Measurements from ENCODE around the gene CYTH1. TPM values are rescaled to one million over a fixed set of nuclear protein-coding genes. Genes with fewer than 3 reads are reported as not detected.

The CYTH1 gene
- total and polyA plus RNA-seq, 4 donors, result 15.4 to 32.1 (median 20.6) TPM

GRCh38 chr17:78679495-78680395 is 102.3 kb downstream of the CYTH1 start (continued):
- TF ChIP-seq, protein P1, sequence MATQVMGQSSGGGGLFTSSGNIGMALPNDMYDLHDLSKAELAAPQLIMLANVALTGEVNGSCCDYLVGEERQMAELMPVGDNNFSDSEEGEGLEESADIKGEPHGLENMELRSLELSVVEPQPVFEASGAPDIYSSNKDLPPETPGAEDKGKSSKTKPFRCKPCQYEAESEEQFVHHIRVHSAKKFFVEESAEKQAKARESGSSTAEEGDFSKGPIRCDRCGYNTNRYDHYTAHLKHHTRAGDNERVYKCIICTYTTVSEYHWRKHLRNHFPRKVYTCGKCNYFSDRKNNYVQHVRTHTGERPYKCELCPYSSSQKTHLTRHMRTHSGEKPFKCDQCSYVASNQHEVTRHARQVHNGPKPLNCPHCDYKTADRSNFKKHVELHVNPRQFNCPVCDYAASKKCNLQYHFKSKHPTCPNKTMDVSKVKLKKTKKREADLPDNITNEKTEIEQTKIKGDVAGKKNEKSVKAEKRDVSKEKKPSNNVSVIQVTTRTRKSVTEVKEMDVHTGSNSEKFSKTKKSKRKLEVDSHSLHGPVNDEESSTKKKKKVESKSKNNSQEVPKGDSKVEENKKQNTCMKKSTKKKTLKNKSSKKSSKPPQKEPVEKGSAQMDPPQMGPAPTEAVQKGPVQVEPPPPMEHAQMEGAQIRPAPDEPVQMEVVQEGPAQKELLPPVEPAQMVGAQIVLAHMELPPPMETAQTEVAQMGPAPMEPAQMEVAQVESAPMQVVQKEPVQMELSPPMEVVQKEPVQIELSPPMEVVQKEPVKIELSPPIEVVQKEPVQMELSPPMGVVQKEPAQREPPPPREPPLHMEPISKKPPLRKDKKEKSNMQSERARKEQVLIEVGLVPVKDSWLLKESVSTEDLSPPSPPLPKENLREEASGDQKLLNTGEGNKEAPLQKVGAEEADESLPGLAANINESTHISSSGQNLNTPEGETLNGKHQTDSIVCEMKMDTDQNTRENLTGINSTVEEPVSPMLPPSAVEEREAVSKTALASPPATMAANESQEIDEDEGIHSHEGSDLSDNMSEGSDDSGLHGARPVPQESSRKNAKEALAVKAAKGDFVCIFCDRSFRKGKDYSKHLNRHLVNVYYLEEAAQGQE (IDR thresholded peaks at IDR 0.05), result no peak
- no peak for TF ChIP-seq RXRA (IDR thresholded peaks at IDR 0.05)
- no peak for TF ChIP-seq RAD21 (IDR thresholded peaks at IDR 0.05)
- TF ChIP-seq EGR1 (IDR thresholded peaks at IDR 0.05; ENCODE audit: low read depth in 2 of 2), result no peak
- no peak for TF ChIP-seq NR2F2 (IDR thresholded peaks at IDR 0.05)

DNA sequence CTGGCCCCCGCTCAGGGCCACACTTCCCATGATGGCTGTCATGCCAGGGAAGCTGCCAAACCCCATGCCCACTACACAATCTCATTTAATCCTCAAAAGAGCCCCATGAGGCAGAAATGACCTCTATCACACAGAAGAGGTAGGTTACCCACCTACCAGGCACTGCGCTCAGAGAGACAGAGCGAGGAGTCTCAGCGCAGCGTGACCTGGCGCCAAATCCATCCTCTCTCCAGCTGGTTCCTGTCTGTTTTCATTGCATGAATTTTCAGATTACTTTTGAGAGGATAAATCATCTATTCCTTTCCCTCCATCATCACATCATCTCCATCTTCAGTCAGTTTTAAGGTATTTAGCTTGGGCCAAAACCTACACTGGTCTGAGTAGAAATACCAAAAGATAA is 103.4 kb downstream of the CYTH1 start:
- H3K27me3 ChIP-seq (ENCODE audit: control insufficient read depth in 4 of 4, insufficient read depth in 4 of 4, low read length in 3 of 4), result no peaks in the 10 kb centered on the region
- DNase-seq (ENCODE audit: low spot score), result no peak
- H3K4me1 ChIP-seq (ENCODE audit: control insufficient read depth in 4 of 4, insufficient read depth in 4 of 4, low read length in 3 of 4), result no peaks in the 10 kb centered on the region
- TF ChIP-seq FOXA1 (IDR thresholded peaks at IDR 0.05), result no peak
- no peak for TF ChIP-seq NR2F2 (IDR thresholded peaks at IDR 0.05)
- TF ChIP-seq TAF1 (conservative IDR thresholded peaks at IDR 0.05), result no peak
- TF ChIP-seq HNF4G (IDR thresholded peaks at IDR 0.05), result no peak
- TF ChIP-seq EGR1 (IDR thresholded peaks at IDR 0.05; ENCODE audit: low read depth in 2 of 2), result no peak
- TF ChIP-seq SP1 (IDR thresholded peaks at IDR 0.05), result no peak
- no peak overlapping the region for H3K27ac ChIP-seq (ENCODE audit: low read depth in 1 of 2, low read length in 2 of 2)
- H3K9ac ChIP-seq (ENCODE audit: low read depth in 1 of 2, low read length in 2 of 2), result no peak overlapping the region
- peaks cover 12 to 70% (median 42%) of the 10 kb centered on the region in 4 donors for H3K36me3 ChIP-seq (ENCODE audit: control insufficient read depth in 4 of 4, insufficient read depth in 3 of 4, low read depth in 1 of 4, low read length in 3 of 4)
- over 99% methylated on average over 6 of the region's 6 CpGs for WGBS
- H3K9me3 ChIP-seq (ENCODE audit: control insufficient read depth in 4 of 4, low read length in 3 of 4), result no peaks in the 10 kb centered on the region
- H3K4me3 ChIP-seq (ENCODE audit: low read depth in 1 of 3, low read length in 3 of 3), result no peak overlapping the region

DNA sequence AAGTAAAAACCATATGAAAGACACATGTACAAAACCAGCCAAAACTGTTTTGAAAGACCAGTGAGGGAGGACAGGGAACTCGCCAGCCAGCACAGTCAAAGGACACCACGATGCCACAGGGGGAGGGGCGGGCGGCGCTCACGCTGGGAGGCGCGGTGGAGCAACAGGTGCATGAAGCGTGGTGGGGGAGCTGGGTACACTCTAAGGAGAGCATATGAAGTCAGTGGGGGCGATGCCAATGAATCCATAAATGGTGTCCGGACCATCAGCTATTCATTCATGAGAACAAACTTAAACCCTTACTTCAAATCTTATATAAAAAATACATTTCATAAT is 103.9 kb downstream of the CYTH1 start:
- 95% methylated on average over 11 of the region's 11 CpGs for WGBS
- Histone ChIP-seq H3K27me3 (ENCODE audit: control insufficient read depth in 4 of 4, insufficient read depth in 4 of 4, low read length in 3 of 4) (no peaks in the 10 kb centered on the region), H3K4me3 (ENCODE audit: low read depth in 1 of 3, low read length in 3 of 3) (no peak overlapping the region), H3K36me3 (ENCODE audit: control insufficient read depth in 4 of 4, insufficient read depth in 3 of 4, low read depth in 1 of 4, low read length in 3 of 4) (peaks cover 12 to 74% (median 46%) of the 10 kb centered on the region in 4 donors), H3K9ac (ENCODE audit: low read depth in 1 of 2, low read length in 2 of 2) (no peak overlapping the region), H3K4me1 (ENCODE audit: control insufficient read depth in 4 of 4, insufficient read depth in 4 of 4, low read length in 3 of 4) (no peaks in the 10 kb centered on the region), H3K9me3 (ENCODE audit: control insufficient read depth in 4 of 4, low read length in 3 of 4) (no peaks in the 10 kb centered on the region), H3K27ac (ENCODE audit: low read depth in 1 of 2, low read length in 2 of 2) (no peak overlapping the region)
- no peak for DNase-seq (ENCODE audit: low spot score)
- TF ChIP-seq GABPA (IDR thresholded peaks at IDR 0.05 in 1 of 2, conservative IDR thresholded peaks at IDR 0.05 in 1 of 2) (no peak), FOXA1 (IDR thresholded peaks at IDR 0.05) (no peak), ATF3 (IDR thresholded peaks at IDR 0.05) (no peak), SP1 (IDR thresholded peaks at IDR 0.05) (no peak), ZBTB33 (IDR thresholded peaks at IDR 0.05) (no peak), TAF1 (conservative IDR thresholded peaks at IDR 0.05) (no peak), CTCF (IDR thresholded peaks at IDR 0.05; ENCODE audit: low read depth, low read length, missing input control) (no peak), NR2F2 (IDR thresholded peaks at IDR 0.05) (no peak), HNF4G (IDR thresholded peaks at IDR 0.05) (no peak), JUND (IDR thresholded peaks at IDR 0.05) (no peak), HNF4A (conservative IDR thresholded peaks at IDR 0.05) (no peak), EGR1 (IDR thresholded peaks at IDR 0.05; ENCODE audit: low read depth in 2 of 2) (no peak), RXRA (IDR thresholded peaks at IDR 0.05) (no peak), RAD21 (IDR thresholded peaks at IDR 0.05) (no peak), MAX (IDR thresholded peaks at IDR 0.05) (no peak), FOXA2 (IDR thresholded peaks at IDR 0.05) (no peak)
- TF ChIP-seq, protein P1 (IDR thresholded peaks at IDR 0.05), result no peak
